Left lung (tissue), 10 donors: ENCODE data around the gene SLC35E2B. TPM values are rescaled to one million over a fixed set of nuclear protein-coding genes. Genes with fewer than 3 reads are reported as not detected.
A peak's percentile ranks its signal among the peaks of the same experiment; 100 is the strongest.

Source experiments
- ATAC-seq: fragments of 200-7000 bp; cut with Tn5 transposase; one replicate; pipeline ENCODE4 v1.9.1; 2020; ENCODE audit warnings: moderate library complexity
- DNase-seq, 4 donors: peaks; one replicate each; pipeline ENCODE4 v3.0.0-alpha.2; 2013 to 2020
- H3K27ac ChIP-seq, 2 donors: fragments of 200-600 bp; sonication (generic) in 1 of 2; one replicate each; pipeline versions ENCODE4 v1.5.0 to v1.8.0; 2020 to 2021
- H3K27me3 ChIP-seq, 2 donors: fragments of 200-600 bp; sonication (generic) in 1 of 2; one replicate each; pipeline versions ENCODE4 v1.5.0 to v1.8.0; 2020 to 2021
- H3K36me3 ChIP-seq, 2 donors: fragments of 200-600 bp; sonication (generic) in 1 of 2; one replicate each; pipeline versions ENCODE4 v1.5.0 to v1.8.0; 2020 to 2021
- H3K4me1 ChIP-seq, 2 donors: fragments of 200-600 bp; one replicate each; pipeline ENCODE4 v1.8.0; 2021
- H3K4me3 ChIP-seq, 2 donors: fragments of 200-600 bp; sonication (generic) in 1 of 2; one replicate each; pipeline versions ENCODE4 v1.5.0 to v1.8.0; 2020 to 2021; ENCODE audit warnings: mild to moderate bottlenecking in 1 of 2
- H3K9me3 ChIP-seq, 2 donors: fragments of 200-600 bp; sonication (generic) in 1 of 2; one replicate each; pipeline versions ENCODE4 v1.5.0 to v1.8.0; 2020 to 2021
- CTCF ChIP-seq, 2 donors: fragments of 200-600 bp; sonication (generic) in 1 of 2; IDR thresholded peaks; one replicate each; pipeline versions ENCODE4 v1.5.0 to v1.8.0; 2021; ENCODE audit warnings: antibody characterized with exemption in 2 of 2
- intact Hi-C, 2 donors: fragments of 100-400 bp; cut with DNase I; formaldehyde crosslinking; loops; one replicate each; pipeline versions ENCODE4 v1.11.2 to v1.14.2; 2022
- polyA plus RNA-seq, 6 donors: library from polyadenylated mRNA; unstranded; fragments of 120-200 nt; gene quantifications; one replicate each; pipeline ENCODE4 v1.2.1, GENCODE V29; 2013; ENCODE audit not compliant: insufficient read length in 6 of 6
- total RNA-seq, 2 donors: library from RNA; stranded (reverse); fragmentation: NEBNext Ultra II Directional; extraction: Animal tissue kit (Norgen Biotek cat#: 25700); gene quantifications; one replicate each; pipeline ENCODE4 v1.2.1, GENCODE V29; 2021
- donor health status: DM: no; HTN: yes; CAD: no.
- donor health status: DM: no; HTN: no; CAD: no.

SLC35E2B gene
- total and polyA plus RNA-seq, 8 donors = 45.7 to 109 (median 88.0) TPM

DNA sequence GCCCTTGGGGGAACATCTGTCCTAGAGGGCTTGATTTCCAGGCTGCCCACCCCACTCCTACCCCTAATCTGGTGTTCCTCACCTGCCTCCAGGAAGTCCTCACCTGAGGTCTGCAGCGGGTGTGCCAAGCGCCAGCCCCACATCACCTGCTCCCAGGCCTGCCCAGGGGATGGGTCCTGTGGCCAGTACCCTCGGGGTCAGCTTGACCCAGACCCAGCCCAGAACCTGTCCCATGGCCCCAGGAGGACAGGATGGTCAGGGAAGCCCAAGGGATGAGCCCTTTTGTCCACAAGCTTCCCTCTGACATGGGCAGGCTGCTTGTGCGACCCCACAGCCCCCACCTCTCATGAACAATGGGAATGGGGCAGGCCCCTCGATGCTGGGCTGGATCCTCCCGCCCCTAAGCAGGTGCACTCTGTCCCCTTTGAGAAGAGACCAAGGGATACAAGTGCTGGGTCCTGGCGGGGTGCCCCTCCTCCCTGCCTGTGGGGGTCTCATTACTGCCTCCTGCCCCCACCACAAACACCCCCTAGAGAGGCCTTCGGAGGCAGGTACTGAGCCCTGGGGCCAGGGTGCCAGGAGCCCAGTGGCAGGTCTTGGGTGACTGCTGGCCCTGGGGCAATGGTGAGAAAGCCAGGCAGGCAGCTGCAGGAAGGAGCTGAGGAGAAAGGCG is 74.1 kb downstream of the SLC35E2B start:
- DNase-seq (peak in 1 of 4 donors; percentile 54), ATAC-seq (no peak)
- Histone ChIP-seq H3K4me1 (peaks cover 21 to 30% of the 10 kb centered on the region in 2 donors), H3K27me3 (no peaks in the 10 kb centered on the region), H3K27ac (no peak overlapping the region), H3K36me3 (peaks cover 0 to 8% of the 10 kb centered on the region in 2 donors), H3K9me3 (no peaks in the 10 kb centered on the region), H3K4me3 (no peak overlapping the region)
- no peak for TF ChIP-seq CTCF (IDR thresholded peaks at IDR 0.05)
- intact Hi-C loops = no loop called here

GRCh38 chr1:1617925-1618324 is 74.7 kb downstream of the SLC35E2B start:
- intact Hi-C loops = no loop called here
- no peak overlapping the region for H3K27ac ChIP-seq
- no peaks in the 10 kb centered on the region for H3K27me3 ChIP-seq
- no peak for ATAC-seq
- H3K4me3 ChIP-seq = no peak overlapping the region
- peaks cover 0 to 8% of the 10 kb centered on the region in 2 donors for H3K36me3 ChIP-seq
- H3K4me1 ChIP-seq = peaks cover 25 to 34% of the 10 kb centered on the region in 2 donors
- no peak for TF ChIP-seq CTCF (IDR thresholded peaks at IDR 0.05)
- H3K9me3 ChIP-seq = no peaks in the 10 kb centered on the region
- peak in 1 of 4 donors; percentile 61 for DNase-seq

GRCh38 chr1:1617516-1617915 is 75.1 kb downstream of the SLC35E2B start:
- peak in 1 of 4 donors; percentile 34 for DNase-seq
- no peak for TF ChIP-seq CTCF (IDR thresholded peaks at IDR 0.05)
- no peaks in the 10 kb centered on the region for H3K9me3 ChIP-seq
- no peak overlapping the region for H3K4me3 ChIP-seq
- peaks cover 0 to 8% of the 10 kb centered on the region in 2 donors for H3K36me3 ChIP-seq
- H3K4me1 ChIP-seq = peaks cover 25 to 34% of the 10 kb centered on the region in 2 donors
- no peak overlapping the region for H3K27ac ChIP-seq
- ATAC-seq = no peak
- H3K27me3 ChIP-seq = no peaks in the 10 kb centered on the region
- intact Hi-C loops = no loop called here

- peaks cover 0 to 8% of the 10 kb centered on the region in 2 donors for H3K36me3 ChIP-seq
- H3K27me3 ChIP-seq = no peaks in the 10 kb centered on the region
- H3K27ac ChIP-seq = no peak overlapping the region
- no peaks in the 10 kb centered on the region for H3K9me3 ChIP-seq
- intact Hi-C loops = no loop called here
- no peak for ATAC-seq
- H3K4me3 ChIP-seq = peak overlapping the region; percentile 78 to 83
- H3K4me1 ChIP-seq = peaks cover 25 to 36% of the 10 kb centered on the region in 2 donors
- no peak for TF ChIP-seq CTCF (IDR thresholded peaks at IDR 0.05)
- peak in 1 of 4 donors; percentile 80 for DNase-seq
Observed at GRCh38 chr1:1616838-1617237, 75.8 kb downstream of the SLC35E2B start.

DNA sequence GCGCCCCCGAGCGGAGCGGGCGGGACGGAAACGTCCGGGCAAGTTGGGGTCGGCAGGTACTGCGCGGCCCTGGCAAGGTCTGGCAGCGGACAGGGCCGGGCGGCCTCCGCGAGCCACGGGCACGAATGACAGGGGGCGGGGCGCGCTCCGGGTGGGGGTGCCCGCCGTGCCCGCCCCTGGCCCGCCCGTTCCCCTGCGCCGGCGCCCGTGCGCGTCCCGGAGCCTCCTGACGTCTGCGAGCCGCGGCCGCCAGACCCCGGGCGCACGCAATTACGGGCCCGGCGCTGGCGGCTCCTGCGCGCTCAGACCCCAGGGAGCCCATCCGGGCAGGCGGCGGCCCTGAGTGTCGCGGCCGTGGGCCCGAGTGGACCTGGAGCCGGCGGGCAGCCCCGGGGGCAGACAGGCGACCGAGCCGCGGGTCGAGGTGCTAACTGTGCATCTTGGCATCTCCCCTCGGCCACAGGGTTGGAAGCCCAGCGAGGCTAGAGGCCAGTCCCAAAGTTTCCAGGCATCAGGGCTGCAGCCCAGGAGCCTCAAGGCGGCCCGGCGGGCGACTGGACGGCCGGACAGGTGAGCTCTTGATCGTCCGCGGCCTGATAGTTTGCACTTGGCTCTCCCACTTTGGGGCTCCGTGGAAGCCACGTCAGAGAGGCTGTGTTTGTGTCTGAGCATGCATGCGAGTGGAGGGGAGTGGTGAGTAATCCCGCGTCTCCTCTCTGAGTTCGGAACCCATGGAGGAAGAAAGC is 76.4 kb downstream of the SLC35E2B start:
- DNase-seq (peak in 1 of 4 donors; percentile 89), ATAC-seq (peak; percentile 6)
- no peak for TF ChIP-seq CTCF (IDR thresholded peaks at IDR 0.05)
- H3K4me3 ChIP-seq = peak overlapping the region; percentile 78 to 83
- intact Hi-C loops = no loop called here
- peaks cover 0 to 8% of the 10 kb centered on the region in 2 donors for H3K36me3 ChIP-seq
- H3K4me1 ChIP-seq = peaks cover 25 to 43% of the 10 kb centered on the region in 2 donors
- no peaks in the 10 kb centered on the region for H3K27me3 ChIP-seq
- H3K27ac ChIP-seq = peak overlapping the region; percentile 99
- H3K9me3 ChIP-seq = no peaks in the 10 kb centered on the region
